Suppressor macrophage treated with lipopolysaccharide for 1 hour (primary cell): ENCODE measurements around the gene LRBA.
"Not testable (repeated sequence)": the region's sequence is repeated elsewhere in the genome, so short reads cannot be mapped to it uniquely, and the experiment has no call there.

Experiments used
- DNase-seq, 3 donors: peaks; one replicate each; pipeline ENCODE4 v3.0.0-alpha.2; 2020 to 2022

LRBA gene, protein sequence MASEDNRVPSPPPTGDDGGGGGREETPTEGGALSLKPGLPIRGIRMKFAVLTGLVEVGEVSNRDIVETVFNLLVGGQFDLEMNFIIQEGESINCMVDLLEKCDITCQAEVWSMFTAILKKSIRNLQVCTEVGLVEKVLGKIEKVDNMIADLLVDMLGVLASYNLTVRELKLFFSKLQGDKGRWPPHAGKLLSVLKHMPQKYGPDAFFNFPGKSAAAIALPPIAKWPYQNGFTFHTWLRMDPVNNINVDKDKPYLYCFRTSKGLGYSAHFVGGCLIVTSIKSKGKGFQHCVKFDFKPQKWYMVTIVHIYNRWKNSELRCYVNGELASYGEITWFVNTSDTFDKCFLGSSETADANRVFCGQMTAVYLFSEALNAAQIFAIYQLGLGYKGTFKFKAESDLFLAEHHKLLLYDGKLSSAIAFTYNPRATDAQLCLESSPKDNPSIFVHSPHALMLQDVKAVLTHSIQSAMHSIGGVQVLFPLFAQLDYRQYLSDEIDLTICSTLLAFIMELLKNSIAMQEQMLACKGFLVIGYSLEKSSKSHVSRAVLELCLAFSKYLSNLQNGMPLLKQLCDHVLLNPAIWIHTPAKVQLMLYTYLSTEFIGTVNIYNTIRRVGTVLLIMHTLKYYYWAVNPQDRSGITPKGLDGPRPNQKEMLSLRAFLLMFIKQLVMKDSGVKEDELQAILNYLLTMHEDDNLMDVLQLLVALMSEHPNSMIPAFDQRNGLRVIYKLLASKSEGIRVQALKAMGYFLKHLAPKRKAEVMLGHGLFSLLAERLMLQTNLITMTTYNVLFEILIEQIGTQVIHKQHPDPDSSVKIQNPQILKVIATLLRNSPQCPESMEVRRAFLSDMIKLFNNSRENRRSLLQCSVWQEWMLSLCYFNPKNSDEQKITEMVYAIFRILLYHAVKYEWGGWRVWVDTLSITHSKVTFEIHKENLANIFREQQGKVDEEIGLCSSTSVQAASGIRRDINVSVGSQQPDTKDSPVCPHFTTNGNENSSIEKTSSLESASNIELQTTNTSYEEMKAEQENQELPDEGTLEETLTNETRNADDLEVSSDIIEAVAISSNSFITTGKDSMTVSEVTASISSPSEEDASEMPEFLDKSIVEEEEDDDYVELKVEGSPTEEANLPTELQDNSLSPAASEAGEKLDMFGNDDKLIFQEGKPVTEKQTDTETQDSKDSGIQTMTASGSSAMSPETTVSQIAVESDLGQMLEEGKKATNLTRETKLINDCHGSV (N-terminal part only)

DNA sequence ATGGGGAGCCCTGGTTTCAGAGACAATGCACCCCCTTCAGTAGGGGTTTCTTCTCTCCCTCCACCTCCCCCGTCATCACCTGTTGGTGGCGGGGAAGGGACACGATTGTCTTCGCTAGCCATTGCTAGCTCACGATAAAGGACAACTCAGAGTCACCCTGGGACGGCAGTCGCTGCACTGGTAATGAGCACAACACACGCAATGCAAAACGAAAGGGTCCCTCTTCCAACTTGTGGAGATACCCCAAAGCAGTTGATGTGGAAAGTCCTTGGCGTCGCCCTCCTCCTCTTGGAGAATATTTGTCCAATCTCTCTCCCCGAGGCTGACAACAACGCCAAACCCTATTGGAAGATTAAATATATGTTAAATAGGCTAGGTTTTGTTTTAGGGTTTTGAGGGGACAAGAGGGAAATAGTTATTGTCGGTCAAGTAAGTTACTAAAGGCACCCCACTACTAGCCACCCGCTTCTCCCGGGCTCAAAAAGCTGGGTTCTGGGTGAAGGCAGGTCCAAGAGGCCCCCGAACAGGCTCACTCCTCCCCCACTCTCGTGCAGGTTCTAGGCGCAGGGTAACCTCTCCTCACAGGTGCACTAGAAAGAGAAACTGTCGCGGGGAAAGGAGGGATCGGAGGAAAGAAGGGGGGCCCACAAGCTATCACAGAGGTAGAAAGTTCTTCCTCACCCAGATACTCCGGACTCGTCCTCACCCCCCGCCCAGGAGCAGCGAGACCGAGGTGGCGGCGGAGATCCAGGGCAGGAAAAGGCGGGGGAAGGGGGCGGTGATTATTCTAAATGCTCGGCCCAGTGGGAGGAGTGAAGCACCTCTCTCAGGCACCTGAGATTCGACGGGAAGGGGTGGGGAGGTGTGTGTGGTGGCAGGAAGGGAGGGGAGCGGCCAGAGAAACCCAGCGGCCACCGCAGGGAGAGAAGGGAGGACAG, at the start of gene LRBA:
TSS of gene LRBA (minus strand) at position 764 of the 938 bp plus-strand sequence. CDS start at position 122, 642 bp downstream.
- DNase-seq: peak; percentile 38 to 63 (median 54)

DNA sequence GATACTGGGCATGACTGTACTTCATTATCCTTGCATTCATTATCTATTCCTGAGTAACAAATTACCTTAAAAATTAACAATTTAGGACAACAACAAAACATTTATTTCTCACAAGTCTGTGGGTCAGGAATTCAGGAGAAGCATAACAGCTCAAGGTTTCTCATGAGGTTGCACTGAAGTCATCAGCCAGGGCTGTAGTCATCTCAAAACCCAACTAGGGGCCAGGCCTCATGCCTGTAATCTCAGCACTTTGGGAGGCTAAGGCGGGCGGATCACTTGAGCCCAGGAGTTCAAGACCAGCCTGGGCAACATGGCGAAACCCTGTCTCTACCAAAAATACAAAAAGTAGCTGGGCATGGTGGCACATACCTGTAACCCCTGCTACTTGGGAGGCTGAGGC, 48.1 kb upstream of the LRBA start:
- not testable (repeated sequence) for DNase-seq

DNA sequence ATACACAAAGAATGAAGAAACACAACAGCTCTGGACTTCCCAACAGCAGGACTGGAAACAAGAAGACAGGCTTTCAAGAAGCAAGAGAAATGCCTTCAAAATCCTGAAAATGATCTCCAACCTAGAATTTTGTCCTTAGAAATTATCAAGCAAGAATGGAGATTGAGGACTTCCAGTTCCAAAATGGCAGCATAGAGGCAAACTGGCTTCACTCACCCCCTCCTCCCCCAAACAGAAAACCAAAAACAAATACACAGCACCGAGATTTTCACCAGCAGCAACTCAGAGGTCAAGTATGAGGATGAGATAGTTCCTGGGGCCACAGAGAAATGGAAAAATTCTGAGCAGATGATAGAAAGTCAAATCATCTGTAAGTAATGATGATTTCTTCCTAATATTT, 40.5 kb upstream of the LRBA start:
- DNase-seq: no peak

DNA sequence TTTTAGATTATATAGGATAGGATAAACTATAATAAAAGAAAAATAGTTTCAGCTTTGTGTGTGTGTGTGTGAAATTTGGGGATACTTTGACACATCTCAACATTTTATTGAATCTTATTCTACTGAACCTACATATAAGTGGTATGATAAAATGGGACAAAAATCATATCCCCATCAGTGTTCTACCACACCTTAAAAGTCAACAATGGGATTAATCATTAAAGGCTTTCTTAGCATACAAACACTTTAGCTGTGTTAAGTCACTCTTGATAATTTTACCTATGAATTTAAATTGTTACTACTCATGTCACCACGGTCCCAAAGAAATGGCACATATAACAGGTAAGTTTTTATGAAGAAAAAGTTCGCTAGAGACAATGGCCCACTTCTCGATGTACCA, 37.7 kb upstream of the LRBA start:
- no peak for DNase-seq

DNA sequence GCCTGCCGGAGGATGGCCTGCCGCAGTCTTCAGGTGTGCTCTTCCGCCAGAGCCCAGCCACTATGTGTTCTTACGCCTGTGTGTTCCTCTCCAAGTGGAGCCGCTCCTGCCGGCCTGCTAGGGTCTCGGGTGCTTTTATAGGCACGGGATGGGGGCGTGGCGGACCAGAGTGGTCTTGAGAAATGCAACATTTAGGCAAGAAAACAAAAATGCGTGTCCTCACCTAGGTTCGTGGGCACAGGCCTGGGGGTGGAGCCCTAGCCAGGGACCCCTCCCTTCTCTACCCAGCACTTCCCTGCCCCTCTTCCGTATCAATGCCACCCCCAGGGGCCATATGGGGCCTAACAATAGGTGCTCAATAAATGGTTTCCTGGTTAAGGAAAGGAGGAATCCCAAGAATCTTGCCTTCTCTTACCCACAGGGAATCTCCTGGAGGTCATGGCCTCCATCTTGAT, 34.4 kb upstream of the LRBA start:
- no peak for DNase-seq

DNA sequence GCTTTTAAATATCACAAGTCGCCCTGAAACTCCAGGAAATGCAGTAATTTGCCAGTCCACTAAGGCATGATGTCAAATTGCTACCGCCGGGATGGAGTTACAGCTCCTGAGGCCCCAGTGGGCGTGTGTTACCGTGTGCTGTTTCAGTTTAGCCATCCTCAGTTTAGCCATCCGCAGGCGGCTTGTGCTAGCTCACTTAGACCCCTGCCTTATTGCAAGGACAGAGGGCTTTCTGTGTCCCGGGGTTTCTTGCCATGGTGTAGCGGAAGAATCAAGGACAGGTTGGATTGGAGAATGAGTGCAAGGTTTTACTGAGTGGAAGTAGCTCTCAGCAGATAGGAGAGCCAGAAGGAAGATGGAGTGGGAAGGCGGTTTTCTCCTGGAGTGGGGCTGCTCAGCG, 33.8 kb upstream of the LRBA start:
- DNase-seq: no peak

DNA sequence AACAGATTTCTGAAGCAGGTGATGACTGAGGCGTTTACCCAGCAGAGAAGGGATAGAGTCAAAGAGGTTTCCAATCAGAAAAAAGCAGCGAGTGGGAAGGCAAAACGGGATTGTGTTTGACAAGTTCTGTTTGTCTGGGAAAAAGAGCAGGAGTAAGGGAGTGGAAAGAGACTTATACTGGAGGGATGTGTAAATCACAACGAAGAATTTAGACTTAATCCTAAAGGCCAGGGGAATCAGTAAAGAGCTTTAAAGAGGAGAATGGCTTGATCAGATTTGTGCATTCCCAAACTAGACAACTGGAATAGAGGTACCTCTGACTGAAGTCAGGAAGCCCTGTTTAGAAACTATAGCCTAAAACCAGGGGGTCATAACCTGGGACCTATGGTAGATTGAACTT, 31.5 kb upstream of the LRBA start:
- DNase-seq: no peak

DNA sequence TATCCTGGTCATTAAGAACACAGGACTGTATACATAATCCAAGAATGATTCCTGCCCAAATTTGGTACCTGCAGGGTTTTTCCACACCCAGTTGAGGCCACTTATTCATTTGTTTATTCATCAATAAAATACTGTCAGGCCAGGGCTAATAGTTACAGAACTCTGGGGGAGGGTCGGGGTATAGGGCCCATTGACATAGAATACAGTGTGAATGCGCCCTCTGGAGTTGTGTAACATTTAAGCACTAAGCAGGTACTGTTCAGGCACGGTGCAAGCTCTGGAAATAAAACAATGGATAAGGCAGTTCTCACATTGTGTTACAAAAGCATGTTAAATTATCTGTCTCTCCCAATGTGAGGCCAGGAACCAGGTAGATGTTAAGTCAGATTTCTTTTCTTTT, 30.8 kb upstream of the LRBA start:
- DNase-seq: no peak

DNA sequence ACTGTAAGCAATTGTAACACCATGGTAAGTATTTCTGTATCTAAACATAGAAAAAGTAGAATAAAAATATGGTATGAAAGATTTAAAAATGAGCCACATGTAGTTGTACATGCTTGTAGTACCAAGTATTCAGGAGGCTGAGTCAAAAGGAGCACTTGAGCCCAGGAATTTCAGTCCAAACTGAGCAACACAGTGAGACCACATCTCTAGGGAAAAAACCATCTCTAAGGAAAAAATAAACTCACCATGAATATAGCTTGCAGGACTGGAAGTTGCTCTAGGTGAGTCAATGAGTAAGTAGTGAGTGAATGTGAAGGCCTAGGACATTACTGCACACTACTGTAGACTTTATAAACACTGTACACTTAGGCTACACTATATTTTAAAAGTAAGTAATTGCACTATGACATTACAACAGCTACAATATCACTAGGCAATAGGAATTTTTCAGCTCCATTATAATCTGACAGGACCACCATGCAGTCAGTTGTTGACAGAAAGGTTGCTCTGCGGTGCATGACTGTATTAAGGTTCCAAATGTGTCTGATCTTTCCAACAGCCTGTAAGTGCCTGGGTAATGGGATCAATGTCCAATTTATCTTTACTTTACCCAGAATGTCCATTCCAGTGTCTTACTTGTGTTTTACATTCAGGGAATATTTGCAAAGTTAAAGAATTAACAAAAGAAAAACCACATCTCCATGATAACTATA, 28.9 kb upstream of the LRBA start:
- DNase-seq: no peak

DNA sequence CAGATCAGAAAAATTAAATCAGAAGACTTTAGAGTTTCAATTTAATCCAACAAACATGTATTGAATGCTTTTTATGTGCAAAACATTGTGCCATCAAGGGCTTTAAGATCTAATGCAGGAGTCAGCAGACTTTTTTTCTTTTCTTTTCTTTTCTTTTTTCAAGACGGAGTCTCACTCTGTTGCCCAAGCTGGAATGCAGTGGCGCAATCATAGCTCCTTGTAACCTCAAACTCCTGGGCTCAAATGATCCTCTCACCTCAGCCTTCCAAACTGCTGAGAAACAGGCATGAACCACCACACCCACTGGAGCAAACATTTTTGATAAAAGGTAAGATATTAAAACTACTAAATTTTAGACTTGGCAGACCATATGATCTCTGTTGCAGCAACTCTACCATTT, 24.6 kb upstream of the LRBA start:
- no peak for DNase-seq

DNA sequence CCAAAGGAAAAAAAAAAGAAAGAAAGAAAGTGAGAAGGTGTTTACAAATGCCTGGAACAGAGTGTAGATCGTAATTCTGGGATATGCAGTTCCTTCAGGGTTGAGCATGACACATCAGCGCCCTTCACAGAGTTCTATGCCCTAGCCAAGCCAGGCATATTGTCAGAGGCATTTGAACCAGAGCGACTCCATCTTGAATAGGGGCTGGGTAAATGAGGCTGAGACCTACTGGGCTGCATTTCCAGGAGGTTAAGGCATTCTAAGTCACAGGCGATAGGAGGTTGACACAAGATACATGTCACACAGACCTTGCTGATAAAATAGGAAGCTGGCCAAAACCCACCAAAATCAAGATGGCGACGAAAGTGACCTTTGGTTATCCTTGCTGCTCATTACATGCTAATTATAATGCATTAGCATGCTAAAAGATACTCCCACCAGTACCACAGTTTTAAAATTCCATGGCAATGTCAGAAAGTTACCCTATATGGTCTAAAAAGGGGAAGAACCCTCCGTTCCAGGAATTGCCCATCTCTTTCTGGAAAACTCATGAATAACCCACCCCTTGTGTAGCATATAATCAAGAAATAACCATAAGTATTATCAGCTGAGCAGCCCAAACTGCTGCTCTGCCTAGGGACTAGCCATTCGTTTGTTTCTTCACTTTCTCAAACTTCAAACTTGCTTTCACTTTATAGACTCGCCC, 23.5 kb upstream of the LRBA start:
- DNase-seq: no peak

DNA sequence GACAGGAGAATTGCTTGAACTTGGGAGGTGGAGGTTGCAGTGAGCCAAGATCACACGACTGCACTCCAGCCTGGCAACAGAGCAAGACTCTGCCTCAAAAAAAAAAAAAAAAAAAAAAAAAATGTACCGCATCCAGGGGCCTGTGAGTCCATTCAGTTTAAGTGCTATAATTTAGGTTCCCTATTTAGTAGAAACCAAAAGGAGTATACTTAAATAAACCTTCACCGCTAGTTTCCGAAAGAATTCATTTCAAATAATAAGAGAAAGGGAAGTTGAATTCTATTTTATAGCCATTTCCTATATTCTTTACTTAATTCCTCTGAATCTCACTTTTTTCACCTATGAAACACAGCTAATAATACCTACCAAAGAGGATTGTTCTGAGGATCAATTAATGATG, 20.8 kb upstream of the LRBA start:
- no peak for DNase-seq

DNA sequence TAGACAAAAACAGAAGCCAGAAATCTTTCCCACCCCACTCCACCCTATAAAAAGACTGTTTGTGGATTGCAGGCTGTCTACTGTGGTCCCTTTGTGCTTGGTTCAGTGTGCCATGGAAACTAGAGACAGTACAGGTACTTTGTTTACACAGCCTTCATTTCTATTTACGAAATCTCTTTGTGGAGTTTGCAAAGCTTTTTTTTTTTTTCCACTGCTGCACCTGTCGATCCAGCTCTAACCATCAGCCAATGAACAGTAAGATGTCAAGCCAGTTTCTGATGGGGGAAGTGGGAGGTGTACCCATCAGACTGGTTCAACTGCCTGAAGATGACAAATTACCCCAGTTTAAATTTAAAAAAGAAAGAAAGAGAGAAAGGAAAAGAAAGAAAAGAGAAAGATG, 20.2 kb upstream of the LRBA start:
- no peak for DNase-seq

DNA sequence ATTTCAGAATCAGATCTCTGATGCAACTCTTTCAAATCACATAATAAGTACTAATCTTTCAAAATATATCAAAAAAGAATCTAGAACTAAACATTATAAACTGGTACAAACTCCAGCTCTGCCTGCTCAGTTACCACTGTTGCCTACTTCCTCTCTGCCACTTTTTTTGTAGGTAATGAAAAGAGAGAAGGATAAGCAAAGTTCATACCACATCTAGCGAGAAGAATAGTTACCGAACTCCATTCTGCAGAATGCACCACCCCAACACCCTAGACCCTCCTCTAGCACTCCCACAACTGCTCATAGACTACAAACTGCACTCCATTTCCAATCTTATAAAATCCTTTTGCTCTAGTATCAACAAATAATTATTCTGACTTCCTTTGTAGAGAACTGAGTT, 19.7 kb upstream of the LRBA start:
- DNase-seq: no peak

DNA sequence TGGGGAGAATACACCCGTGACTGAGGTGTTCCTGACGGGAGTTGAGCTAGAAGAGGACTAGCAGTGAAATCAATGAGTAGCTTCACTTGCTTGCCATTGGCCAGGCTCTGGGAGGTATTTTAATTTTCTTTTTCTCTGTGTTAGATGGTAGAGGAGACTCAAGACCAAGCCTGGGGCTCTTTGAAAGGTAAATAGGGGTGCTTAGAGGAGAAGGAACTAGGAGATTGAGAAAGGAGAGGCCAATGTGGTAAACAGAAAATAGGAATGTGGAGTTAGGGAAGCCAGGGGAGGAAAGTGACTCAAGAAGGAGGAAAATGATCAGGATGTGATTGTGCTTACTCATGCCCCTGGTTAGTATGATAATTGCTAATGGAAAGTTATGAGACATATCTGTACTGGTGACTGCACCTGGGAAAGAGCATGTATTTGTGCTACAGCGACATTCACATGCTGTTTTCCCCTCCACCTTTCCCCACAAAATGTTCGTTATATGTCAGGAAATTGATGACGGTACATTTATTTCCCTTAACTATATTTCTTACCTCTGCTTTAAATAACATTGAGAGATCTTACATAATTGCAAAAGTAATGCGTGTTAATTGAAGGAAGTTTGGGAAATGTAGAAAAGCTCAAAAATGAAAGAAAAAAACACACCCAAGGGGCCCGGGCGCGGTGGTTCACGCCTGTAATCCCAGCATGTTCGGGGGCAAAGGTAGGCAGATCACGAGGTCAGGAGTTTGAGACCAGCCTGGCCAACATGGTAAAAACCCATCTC, 16.9 kb upstream of the LRBA start:
- DNase-seq: peak in 2 of 3 donors; percentile 11 to 37

DNA sequence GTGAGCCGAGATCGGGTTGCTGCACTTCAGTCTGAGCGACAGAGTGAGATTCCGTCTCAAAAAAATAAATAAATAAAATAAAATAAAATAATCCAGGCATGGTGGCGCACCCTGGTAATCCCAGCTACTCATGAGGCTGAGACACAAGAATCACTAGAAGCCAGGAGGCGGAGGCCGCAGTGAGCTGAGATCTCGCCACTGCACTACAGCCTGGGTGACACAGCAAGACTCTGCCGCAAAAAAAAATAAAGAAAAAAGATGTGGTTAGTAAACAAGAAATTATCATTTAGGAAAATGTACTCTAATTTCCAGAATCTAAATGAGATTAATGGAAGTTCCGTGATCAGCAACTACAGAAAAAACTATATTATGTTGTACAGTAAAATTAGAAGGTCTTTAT, 14.5 kb upstream of the LRBA start:
- no peak for DNase-seq

DNA sequence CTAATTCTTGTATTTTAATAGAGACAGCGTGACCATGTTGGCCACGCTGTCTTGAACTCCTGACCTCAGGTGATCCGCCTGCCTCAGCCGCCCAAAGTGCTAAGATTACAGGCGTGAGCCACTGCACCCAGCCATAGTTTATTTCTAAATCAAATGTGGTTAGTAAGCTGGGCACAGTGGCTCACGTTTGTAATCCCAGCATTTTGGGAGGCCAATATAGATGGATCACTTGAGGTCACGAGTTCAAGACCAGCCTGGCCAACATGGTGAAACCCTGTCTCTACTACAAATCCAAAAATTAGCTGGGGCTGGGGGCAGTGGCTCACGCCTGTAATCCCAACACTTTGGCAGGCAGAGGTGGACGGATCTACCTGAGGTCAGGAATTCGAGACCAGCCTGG, 13.9 kb upstream of the LRBA start:
- DNase-seq: not testable (repeated sequence)

DNA sequence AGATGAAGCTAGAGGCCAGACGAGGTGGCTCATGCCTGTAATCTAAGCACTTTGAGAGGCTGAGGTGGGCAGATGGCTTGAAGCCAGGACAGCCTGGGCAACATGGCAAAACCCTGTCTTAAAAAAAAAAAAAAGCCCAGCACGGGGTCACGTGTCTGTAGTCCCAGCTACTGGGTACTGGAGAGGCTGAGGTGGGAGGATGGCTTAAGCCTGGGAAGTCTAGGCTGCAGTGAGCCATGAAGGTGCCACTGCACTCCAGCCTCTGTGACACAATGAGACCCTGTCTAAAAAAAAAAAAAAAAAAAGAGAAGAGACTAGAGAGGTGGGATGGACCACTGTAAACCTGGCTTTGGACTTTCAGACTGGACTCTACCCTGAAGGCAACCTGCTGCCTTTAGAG, 10.7 kb upstream of the LRBA start:
- no peak for DNase-seq

DNA sequence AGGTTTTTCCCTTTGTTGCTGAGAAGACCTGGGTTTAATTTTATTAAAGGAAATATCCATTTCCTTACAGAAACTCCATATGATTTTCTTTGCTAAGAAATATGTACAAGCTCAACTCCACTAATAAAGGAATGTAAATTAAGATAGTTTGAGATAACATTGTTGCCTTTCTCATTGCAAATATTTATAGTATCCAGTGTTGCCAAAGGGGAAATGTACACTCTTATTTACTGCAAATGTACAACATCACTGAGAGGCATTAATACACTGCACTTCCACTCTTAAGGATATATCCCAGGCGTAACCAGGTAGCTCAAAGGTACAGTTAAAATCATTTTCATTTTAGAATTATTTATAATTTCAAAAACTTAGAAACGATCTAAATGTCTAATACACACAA, 7.5 kb upstream of the LRBA start:
- DNase-seq: no peak
